NCI-H2029 treated with DMSO at 0.1 percent for 48 hours (cell line): ENCODE measurements around the gene BMP3.
"Not testable (repeated sequence)": the region's sequence is repeated elsewhere in the genome, so short reads cannot be mapped to it uniquely, and the experiment has no call there.

Experiments
- DNase-seq: peaks from one replicate; lab custom pipeline; 2025; lab: John Stamatoyannopoulos, UW

The BMP3 gene, protein sequence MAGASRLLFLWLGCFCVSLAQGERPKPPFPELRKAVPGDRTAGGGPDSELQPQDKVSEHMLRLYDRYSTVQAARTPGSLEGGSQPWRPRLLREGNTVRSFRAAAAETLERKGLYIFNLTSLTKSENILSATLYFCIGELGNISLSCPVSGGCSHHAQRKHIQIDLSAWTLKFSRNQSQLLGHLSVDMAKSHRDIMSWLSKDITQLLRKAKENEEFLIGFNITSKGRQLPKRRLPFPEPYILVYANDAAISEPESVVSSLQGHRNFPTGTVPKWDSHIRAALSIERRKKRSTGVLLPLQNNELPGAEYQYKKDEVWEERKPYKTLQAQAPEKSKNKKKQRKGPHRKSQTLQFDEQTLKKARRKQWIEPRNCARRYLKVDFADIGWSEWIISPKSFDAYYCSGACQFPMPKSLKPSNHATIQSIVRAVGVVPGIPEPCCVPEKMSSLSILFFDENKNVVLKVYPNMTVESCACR

DNA sequence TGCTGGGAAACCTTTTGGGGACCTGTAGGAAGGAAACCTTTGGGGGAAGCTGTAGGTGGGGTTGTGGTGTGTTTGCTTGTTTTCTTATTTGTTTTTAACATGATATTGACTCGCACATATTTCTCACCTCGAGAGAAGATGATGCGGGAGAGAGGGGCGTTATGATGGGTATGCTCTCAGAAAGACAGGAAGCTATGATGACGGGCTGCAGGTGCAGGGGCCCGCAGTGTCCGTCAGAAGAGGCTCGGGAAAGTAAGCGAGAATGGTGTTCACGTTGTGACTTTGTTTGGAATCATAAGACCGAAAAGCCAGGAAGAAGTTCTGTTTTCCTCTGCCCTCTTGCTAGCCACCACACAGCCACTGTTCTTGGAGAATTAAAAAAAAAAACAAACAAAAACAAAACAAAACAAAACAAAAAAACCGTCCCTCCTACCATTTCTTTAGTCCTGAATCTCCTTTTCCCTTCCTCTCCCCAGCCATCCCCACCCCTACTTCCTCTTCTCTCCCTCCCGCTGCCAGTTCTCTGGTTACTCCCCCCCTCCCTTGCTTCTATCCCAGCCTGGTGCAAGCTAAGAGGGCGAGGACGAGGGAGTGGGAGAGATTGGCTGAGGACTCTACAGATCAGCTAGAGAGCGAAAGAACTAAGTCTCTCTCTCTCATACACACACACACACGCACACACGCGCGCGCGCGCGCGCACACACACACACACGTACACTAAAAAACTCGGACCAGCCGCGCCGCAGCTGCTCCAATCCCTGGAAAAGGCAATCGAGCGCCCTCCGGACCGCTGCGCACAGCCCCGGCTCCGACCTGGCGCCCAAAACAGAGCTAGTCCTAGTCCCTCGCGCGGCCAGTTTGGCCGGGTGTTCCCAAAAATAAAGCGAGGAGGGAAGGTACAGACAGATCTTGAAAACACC, at the start of gene BMP3:
TSS of gene BMP3 (plus strand) at position 648 of the 920 bp plus-strand sequence. CDS start 577 bp downstream, outside the sequence.
- DNase-seq, result peak; percentile 27

DNA sequence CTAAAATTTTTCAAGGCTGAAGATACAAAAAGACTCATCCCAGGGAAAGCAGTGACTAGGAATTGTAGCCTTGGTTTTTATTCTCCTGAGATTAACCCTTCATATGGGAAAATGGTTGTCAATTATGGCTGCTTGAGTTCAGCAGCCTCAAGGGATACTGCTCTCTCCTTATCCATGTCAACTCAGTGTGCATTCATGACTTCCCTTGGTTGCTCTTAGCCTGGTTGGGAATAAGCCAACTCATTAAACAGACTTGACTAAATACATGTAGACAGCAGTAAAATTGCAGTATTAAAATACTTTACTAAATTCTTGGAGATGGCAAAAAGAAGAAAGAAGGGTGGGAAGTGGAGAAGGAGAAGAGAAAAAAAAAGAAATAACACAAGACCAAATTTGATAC, 44.5 kb upstream of the BMP3 start:
- DNase-seq, result no peak

DNA sequence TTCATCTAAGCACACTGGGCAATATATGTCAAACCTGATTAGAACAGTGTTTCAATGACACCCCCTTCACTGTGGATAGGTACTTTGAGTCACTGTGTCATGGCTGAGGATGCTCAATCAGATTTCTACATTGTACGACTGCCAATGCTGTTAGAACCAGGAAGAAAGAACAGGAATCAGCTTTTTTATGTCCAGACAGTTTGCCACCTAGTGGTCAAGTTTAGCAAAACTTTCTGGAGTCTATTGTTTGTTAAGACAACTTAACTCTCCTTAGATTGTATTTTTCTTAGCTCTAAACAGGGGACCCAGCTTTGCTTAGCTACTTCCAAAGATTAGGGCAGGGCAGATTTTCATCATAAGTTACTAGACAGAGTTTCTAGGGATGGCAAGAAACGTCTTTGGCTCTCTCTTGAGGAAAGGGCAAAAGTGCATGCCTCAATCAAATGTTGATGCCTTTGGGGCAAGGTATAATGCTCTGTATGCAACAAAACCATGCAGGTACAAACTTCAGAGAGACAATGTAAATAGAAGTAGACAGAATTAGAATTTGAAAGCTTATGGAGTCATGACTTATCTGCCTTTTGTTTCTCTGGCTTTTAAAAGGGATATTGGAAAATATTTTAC, 40.5 kb upstream of the BMP3 start:
- peak; percentile 27 for DNase-seq

DNA sequence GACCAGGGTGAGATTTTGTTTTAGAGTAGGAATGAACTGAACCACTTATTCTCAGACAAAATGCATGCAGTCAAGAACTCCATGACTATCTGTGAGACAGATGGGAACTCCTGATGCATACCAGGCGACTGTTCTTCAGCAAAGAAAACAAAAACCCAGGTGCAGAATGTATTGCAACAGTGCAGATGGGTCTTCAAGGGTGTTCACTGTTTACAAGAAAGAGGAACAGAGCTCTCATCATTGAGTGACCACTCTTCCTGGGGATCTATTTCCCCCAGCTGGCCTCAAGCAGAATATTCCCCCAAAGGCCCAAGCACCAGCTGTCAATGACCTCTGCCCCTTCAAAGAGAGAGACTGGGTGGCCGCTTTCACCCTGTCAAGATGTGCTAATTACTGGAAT, 39.7 kb upstream of the BMP3 start:
- no peak for DNase-seq

DNA sequence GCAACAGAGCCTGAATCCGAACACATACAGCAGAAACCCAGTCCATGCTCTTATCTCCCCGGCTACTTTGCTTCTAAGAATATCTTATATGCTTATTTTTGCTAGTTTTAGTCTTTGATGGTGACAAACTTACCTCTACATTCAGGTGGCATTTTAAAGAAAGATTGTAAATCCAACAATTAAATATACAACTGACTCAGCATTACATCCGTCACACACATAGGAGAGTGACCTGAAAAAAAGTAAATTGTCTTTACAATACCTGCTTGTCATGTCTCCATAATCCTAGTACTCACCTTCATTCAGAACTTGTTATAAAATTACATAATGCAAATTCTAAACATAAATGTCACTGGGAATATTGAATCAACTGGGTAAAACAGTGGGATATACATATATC, 30.6 kb upstream of the BMP3 start:
- no peak for DNase-seq

DNA sequence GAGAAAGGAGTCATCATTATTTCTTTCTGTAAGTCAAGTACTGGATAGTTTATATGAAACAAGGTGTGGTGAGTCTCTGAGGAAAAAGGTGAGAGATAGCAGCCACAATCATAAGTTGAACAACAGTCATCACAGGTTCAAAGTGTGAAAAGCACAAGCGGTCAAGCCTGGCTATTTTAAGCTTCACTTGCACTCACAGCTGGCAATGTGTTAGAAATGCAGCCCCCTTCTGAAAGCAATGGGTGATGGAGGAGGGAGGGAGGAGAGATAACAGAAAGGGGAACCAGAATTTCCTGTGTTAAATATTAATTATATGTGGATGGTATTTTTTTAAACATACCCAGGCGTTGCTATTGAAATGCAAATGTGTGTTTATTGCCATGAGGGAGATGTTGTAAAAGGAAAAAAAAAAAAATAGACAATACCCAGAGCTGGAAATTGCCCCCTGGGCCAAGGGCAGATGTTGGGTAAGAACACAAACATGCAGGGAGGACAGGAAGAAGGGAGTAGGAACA, 26.9 kb upstream of the BMP3 start:
- DNase-seq, result no peak

DNA sequence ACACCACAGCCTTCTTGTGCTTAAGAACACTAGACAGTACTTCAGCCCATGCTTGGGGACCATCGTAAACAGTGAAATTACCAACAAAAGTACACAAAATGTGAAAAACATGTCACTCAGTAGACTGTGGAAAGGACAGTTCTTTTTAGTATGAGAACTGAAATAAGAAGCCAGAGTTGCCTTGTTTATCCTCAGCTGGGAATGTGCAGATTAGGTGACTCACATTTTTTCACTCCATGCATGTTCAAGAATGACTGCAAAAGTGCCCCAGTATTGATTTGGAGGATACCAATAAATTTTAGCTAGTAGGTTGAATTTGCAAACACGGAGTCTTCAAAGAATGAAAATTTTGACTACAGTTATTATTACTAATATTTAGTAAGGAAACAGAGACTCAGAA, 23.1 kb upstream of the BMP3 start:
- DNase-seq, result no peak

DNA sequence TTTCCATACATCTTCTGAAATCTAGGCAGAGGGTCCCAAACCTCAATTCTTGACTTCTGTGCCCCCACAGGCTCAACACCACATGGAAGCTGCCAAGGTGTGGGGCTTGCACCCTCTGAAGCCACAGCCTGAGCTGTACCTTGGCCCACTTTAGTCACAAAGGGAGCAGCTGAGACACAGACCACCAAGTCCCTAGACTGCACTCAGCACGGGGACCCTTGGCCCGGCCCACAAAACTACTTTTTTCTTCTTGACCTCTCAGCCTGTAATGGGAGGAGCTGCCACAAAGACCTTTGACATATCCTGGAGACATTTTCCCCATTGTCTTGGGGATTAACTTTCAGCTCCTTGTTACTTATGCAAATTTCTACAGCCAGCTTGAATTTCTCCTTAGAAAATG, 13.9 kb upstream of the BMP3 start:
- DNase-seq, result not testable (repeated sequence)

DNA sequence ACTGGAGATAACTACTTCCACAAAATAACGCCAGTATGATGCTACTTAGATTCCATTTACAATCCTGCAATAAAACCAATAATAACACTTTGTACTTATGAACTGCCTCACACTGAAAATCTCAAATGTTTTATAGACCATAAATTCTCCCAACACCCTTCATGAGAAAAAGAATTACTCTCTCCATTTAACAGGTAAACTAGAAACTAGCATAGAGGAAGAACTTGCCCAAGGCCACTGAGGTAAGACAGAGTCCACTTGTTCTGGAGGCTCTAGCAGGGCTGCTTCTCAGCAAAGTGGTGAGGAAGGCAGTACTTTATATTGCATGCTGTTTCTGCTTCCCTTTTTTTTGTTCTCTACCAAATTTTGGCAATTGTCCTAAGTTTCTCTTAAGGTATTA, 11.5 kb upstream of the BMP3 start:
- DNase-seq, result no peak

DNA sequence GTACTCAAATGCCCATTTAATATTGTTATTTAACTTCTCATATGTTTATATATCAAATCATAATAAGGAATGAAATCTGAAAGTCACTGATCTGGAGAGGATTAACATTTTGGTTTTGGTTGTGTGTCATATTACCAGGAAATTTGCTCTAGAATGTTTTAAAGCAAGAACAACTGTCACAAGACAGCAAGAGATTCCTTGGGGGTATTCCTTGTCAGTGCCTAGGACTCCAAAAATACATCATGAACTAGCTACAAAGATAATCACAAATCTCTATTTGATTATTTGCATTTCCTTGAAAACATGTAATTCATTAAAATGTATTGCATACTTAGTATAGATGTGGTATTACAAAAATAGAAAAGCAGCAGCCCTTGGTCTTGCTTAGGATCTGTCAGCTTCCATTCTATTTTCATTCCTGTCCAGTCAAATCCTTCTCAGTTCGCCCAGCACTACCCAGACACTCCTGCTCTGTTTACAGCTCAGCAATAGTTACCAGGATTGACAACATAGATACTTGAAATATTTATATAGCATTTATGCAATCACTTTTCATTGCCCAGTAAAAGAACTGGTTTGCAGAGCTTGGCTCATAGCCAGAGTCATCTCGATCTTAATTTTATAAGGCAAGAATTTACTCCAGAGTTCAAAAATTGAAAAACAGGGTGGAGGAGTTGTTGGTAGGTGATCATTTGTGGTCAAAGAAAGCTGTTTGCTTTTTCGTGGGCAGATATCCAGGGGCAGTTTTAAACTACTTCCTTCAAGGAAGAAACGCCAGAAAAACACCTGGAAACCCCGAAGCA, 9.2 kb upstream of the BMP3 start:
- peak; percentile 73 for DNase-seq

DNA sequence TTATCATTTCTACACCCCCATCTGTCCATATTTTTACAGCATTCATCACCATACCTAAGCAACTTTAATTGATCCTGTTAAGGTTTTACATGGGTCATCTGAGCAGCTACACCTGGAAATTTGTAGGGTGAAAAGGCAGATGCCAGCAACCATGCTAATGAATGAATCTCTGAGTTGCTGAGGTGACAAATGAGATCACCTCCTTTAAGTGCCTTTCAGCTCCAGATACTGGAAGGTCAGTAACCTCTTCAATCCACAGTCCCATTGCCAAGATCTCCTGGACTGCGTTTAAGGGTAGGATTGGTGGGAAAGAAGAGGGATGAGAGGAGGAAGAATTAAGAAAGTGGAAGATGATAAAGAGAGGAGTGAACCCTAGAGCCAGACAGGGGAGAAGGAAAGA, 8.5 kb upstream of the BMP3 start:
- DNase-seq, result no peak

DNA sequence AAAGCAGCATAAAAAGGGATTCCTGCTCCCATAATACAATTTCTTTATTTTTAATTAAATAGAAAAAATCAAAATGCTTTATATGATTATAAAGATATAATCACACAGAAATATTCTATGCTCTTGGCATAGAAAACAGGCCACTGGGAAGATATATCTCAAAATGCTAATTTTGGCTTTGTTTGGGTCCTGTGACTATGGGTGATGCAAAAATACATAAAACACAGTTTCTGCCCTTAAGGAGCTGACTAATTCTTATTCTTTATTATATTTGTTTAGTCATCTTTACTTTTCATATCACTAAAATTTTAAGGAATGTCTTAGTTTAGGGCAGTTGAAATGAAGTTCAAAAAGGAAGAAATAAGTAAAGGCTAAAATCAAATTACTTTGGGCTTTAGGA, 7.0 kb upstream of the BMP3 start:
- DNase-seq, result no peak

DNA sequence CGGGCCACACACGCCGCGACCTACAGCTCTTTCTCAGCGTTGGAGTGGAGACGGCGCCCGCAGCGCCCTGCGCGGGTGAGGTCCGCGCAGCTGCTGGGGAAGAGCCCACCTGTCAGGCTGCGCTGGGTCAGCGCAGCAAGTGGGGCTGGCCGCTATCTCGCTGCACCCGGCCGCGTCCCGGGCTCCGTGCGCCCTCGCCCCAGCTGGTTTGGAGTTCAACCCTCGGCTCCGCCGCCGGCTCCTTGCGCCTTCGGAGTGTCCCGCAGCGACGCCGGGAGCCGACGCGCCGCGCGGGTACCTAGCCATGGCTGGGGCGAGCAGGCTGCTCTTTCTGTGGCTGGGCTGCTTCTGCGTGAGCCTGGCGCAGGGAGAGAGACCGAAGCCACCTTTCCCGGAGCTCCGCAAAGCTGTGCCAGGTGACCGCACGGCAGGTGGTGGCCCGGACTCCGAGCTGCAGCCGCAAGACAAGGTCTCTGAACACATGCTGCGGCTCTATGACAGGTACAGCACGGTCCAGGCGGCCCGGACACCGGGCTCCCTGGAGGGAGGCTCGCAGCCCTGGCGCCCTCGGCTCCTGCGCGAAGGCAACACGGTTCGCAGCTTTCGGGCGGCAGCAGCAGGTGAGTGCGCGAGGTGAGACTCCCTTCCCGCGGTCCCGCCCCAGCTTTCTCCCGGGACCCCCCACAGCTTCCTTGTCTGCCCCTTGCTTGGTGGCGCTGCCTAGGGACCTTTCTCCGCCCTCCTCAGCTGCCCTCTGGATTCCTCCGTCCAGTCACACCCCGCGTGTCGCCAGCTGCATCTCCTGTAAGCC, 678 bp downstream of the BMP3 start:
- no peak for DNase-seq

DNA sequence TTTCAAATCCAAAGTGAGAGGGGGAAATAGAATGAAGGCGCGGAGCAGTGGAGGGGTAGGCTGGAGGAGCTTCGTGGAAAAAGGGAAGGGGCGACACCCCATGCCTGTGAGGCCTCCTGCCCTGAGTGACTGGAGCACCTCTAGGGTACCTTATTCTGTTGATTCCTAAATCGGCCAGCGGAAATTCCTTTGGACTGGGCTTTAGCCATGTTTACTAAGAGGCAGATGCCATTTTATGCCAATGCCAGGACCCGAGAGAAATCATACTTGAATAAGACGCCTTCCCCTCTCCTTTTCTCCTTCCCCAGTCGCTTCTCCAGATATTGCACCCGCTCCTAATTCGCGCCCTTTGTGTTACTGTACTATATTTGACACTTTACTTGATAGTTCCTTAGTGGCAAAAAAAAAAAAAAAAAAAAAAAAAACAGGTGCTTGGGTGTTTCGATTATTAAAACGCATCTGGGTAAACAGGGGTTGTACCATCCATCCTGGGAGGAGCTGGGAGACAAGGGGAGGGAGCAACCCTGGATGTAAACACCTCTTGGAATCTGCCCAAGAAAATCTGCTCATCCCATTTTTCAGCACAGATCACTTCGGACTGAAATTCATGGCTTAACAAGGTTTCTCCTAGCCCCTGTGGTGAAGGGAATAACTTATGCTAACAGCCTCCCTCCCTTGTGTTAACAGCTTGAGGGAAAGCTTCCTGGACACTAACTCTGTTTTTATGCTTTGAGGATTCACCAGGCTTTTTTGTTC, 1.5 kb downstream of the BMP3 start:
- no peak for DNase-seq

DNA sequence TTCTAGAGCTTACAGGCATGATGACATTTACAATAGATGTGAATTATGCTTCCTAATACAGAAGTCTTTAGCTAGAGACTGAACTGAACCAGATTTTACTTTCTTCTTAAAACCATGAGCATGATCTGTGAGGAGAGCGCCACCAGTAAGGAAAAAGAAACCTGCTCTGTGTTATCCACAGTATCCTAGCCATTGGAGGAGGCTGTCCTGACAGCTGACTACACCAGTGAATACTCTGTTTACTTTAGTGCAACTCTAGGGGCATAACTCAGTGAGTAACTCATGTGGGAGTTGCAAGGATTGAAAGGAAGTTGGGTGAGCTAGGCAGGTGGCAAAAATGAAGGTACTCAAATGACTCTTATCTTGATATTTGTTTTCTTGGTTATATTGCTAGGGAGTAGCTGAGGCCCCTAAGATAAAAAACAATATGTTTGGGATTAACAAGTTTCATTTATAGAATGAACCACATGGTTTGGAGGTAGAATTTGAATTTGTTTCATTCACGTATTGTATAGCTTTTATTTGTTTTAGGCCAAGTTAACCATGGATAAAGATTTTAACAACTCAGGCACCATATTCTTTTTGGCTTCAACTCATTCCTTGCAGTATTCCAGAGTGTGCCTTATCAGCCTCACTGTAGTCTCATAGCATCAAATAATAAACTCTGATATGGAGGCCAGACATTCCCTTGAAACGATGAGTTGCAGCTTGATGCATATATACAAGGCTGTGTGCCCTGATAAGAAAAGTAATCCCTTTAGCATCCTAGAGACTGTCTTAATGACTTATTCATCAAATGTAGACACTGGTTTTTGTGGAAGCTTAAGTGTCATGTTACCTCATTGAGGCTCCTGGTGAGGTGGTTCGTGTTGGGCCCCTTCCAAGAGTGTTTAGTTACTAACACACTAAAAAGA, 2.5 kb downstream of the BMP3 start:
- peak; percentile 9 for DNase-seq

DNA sequence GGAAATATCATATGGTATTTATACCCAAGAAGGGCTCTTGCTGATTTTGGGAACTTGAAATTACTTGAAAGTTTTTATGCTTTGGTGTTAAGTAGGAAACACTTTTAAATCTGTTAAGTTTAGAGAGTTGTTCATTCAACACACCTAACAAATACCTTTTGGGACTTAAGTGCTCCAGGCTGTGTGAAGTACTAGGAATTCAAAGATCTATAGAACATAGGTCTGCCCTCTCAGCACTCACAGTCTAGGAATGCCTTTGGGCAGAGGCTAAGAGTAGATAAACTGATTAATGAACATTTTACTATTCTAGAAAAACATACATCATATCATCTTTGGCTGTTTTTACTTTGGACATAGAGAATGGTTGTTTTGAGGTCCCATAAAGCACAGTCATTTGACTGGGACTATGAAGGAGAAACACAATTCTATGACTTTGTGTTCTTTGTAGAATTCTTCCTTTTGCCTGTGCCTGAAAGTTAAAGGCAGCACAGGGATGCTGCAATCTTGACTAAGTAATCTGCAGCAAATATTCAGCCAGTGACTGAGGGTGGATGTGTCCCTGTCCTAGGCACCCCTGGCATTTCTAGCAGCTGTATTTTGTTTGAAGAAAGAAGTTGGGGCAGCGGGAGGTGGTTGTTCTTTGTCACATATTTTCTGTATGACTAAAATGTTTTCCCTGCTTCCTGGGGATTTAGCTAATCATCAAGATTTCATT, 8.3 kb downstream of the BMP3 start:
- DNase-seq, result no peak

DNA sequence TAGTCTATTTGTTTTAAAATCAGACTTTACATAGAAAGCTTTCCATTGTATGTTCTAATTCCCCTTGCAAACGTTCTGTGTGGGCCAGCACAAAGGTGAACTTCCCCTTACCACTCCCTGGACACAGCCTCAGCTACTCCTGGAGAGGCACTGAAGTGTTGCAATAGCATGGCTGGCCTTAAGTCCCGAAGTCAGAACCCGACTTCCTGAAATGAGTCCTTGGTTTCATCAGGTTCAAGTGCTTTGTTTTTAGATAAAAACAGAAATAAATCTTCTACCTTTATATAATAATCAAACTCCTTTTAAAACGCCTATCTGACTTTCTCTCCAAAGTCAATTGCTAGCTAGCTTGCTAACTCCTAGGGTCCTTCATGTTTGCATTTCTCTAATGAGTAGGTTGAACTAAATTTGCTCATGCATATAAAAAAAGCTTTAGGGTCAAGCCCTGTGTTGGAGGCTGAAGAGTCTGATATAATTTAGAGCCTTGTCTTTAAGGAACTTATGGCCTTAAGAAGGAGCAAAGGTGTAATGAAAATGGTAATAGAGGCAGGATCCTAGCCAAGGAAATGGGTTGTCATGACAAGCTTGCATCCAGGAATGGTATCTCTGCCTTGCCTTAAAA, 9.0 kb downstream of the BMP3 start:
- no peak for DNase-seq
